ENCODE measurements around the gene PEX11G. TPM values are rescaled to one million over a fixed set of nuclear protein-coding genes. Genes with fewer than 3 reads are reported as not detected.

Gene PEX11G
- total and polyA plus RNA-seq, 2 donors (not counting 3 experiments of a cell fraction or from before 2014, with no cell fraction given) = 1.3 to 1.9 TPM

- DNase-seq (ENCODE audit: low read depth, low spot score) (peak; percentile 97), FAIRE-seq (peak; percentile 83)
- intact Hi-C loops (cut with micrococcal nuclease) = loop anchor here (1.0 to 5.0 kb wide), 2 partner anchors 12 to 35 kb away; partner anchors contain the start of gene PEX11G
- H3K27me3 ChIP-seq (ENCODE audit: control insufficient read depth in 2 of 2, insufficient read depth in 2 of 2, low read length in 2 of 2) = no peaks in the 10 kb centered on the region
- ChIA-PET POLR2A (interaction anchor here (0.6 to 1.5 kb wide), 3 partner anchors 12 to 451 kb away, joined by 3 to 12 read pairs (median 4); no protein-coding TSS in a partner anchor), CTCF (interaction anchor here (0.7 to 2.8 kb wide), 12 partner anchors 9 to 423 kb away, joined by 3 to 11 read pairs (median 4); partner anchors contain the start of genes PNPLA6 and TRAPPC5)
- peaks cover 0 to 18% of the 10 kb centered on the region in 2 experiments for H3K36me3 ChIP-seq (ENCODE audit: control insufficient read depth in 2 of 2, extremely low read depth in 1 of 2, insufficient read depth in 2 of 2, low read length in 2 of 2)
- dilution Hi-C loops (cut with MboI; ENCODE audit: extremely low pct_ligation_motif_present, low sequenced_read_pairs) = no loop called here
- no peaks in the 10 kb centered on the region for H3K9me3 ChIP-seq (replicated peaks; ENCODE audit: control insufficient read depth, insufficient read depth, low read length)
- peaks cover 16% of the 10 kb centered on the region for H3K4me1 ChIP-seq (ENCODE audit: control insufficient read depth, extremely low read depth, insufficient read depth, low read length)
- peak within 1 kb of the TSS; percentile 4 for H3K27ac ChIP-seq (ENCODE audit: insufficient read depth, low read depth, low read length)
- no peak for TF ChIP-seq EZH2 (IDR thresholded peaks at IDR 0.05; ENCODE audit: borderline replicate concordance, low read depth, low read length, severe bottlenecking)
- TF ChIP-seq GATA2 (IDR thresholded peaks at IDR 0.05; ENCODE audit: insufficient read depth, insufficient read length, low read depth, low read length) = no peak
- peak; percentile 93 for TF ChIP-seq POLR2AphosphoS5 (IDR thresholded peaks at IDR 0.05; ENCODE audit: insufficient read depth, low read depth, low read length)
- TF ChIP-seq FOS (IDR thresholded peaks at IDR 0.05; ENCODE audit: borderline replicate concordance, insufficient read depth, low read length) = no peak
- TF ChIP-seq, protein P1, sequence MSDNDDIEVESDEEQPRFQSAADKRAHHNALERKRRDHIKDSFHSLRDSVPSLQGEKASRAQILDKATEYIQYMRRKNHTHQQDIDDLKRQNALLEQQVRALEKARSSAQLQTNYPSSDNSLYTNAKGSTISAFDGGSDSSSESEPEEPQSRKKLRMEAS (IDR thresholded peaks at IDR 0.05; ENCODE audit: insufficient read depth, insufficient read length) = peak; percentile 100
- no peak for TF ChIP-seq JUN (IDR thresholded peaks at IDR 0.05; ENCODE audit: borderline replicate concordance, insufficient read depth, insufficient read length, low read depth)
- no peak for TF ChIP-seq MYC (IDR thresholded peaks at IDR 0.05; ENCODE audit: low read depth, low read length)
- TF ChIP-seq CTCF (IDR thresholded peaks at IDR 0.05; ENCODE audit: extremely low read depth in 1 of 2, insufficient read depth in 1 of 2, low read depth in 1 of 2, low read length in 2 of 2) = no peak
- peak; percentile 73 for TF ChIP-seq POLR2A (IDR thresholded peaks at IDR 0.05; ENCODE audit: low read depth, low read length)
- H2AFZ ChIP-seq (ENCODE audit: low read depth, low read length) = peak within 1 kb of the TSS; percentile 92
- peak within 1 kb of the TSS; percentile 64 to 94 (median 81) for H3K4me3 ChIP-seq (replicated peaks in 1 of 3; ENCODE audit: insufficient read depth in 1 of 3, low read depth in 1 of 3, low read length in 3 of 3)
- H3K4me2 ChIP-seq (ENCODE audit: insufficient read depth, low read length) = peak within 1 kb of the TSS; percentile 97
- H4K20me1 ChIP-seq (replicated peaks; ENCODE audit: control insufficient read depth, extremely low read depth, insufficient read depth, low read length) = no peaks in the 10 kb centered on the region
- no TSS peak for BruUV-seq (replicated peaks)
- peak within 1 kb of the TSS; percentile 78 for H3K9ac ChIP-seq (replicated peaks; ENCODE audit: extremely low read depth, insufficient read depth, low read length)
- no peaks in the 10 kb centered on the region for H3K9me1 ChIP-seq (replicated peaks; ENCODE audit: control insufficient read depth, extremely low read depth, insufficient read depth, low read length)
- peaks cover 8% of the 10 kb centered on the region for H3K79me2 ChIP-seq (ENCODE audit: control insufficient read depth, insufficient read depth, low read length)
Observed at GRCh38 chr19:7522072-7522922, 33.5 kb upstream of the PEX11G start, which contains the start of gene MCOLN1. TSS of gene MCOLN1 (plus strand) at chr19:7522624. CDS start at chr19:7522751, 127 bp downstream.
